ENCODE measurements around the gene FLNB.

FLNB gene

DNA sequence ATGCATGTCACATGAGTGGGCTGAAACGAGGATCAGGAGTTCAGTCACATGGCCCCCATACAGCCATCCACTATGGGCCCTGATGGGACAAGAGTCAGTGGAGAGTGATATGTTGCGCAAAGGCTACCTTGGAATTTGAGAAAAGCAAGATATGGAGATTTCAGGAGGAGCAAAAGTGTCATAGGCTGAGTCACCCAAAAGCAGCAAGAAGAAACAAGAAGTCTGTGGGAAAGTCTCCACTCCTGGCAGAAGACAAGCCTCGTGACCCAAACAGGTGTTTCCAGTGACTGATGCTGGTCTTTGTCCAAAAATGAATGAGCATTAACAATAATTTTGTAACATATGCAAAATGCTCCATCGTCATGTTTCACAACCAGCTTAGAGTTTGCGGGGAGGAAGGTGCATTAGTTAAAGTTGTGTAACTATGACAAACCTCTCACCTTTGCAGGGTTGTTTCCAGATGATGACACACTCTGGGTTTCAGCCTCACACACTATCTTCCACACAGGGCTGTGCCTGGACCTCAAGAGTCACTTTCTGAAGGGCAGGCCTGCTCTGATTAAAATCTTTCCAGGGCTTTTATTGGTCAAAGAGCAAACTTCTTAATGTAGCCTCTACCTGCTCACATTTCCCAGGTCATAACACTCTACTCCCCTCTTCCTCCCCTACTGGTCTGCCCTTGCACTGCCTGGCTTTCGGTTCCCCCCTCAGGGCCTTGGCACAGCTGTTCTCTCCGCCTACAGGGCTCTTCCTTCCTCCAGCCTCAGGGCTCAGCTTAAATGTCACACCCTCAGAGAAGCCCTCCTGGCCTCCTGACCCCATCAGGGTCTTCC, 206.5 kb downstream of the FLNB start:
- no peak for DNase-seq

DNA sequence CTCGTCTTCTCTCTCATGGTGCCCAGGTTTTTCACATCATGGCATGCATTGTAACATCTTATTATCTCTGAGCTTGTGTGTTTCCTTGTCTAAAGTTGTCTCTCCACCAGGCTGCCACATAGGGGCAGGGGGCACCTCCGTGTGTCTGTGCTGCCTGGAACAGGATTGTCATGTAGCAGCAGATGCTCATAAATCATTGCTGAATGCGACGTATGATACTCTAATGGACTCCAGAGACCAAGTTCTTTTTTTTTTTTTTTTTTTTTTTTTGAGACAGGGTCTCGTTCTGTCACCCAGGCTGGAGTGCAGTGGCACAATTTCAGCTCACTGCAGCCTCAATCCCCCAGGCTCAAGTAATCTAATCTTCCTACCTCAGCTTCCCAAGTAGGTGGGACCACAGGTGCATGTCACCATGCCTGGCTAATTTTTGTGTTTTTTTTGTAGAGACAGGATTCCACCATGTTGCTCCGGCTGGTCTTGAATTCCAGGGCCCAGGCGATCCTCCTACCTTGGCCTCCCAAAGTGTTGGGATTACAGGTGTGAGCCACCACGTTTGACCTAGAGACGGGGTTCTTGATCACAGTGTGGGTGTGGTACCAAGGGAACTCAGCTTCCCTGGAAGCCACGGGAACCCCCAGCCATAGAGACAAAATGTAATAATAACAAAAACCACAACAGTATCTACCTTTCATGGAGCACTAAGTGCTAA, 207.2 kb downstream of the FLNB start:
- no peak for DNase-seq

DNA sequence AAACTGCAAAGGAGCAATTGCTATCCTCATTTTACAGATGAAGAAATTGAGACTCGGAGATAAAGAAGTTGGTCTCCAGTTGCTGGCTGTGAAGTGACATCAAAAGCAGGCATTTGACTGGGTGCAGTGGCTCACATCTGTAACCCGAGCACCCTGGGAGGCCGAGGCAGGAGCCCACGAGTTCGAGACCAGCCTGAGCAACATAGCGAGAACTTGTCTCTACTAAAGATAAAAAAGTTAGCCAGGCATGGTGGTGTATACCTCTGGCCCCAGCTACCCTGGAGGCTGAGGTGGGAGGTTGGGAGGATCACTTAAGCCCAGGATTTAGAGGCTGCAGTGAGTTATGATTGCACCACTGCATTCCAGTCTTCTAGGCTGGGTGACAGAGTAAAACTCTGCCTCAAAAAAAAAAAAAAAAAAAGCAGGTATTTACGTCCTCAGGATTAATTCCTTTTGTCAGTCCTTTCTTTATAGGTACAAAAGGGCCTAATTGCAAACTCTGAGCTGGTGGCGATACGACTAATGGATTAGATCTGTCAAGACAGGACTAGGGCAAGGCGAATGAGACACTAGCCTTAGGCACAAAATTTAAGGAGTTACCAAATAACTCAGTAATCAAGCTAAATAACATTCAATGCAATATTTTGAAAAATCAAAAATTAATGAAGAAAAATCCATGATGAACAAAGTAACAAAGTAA, 208.4 kb downstream of the FLNB start:
- no peak for DNase-seq

DNA sequence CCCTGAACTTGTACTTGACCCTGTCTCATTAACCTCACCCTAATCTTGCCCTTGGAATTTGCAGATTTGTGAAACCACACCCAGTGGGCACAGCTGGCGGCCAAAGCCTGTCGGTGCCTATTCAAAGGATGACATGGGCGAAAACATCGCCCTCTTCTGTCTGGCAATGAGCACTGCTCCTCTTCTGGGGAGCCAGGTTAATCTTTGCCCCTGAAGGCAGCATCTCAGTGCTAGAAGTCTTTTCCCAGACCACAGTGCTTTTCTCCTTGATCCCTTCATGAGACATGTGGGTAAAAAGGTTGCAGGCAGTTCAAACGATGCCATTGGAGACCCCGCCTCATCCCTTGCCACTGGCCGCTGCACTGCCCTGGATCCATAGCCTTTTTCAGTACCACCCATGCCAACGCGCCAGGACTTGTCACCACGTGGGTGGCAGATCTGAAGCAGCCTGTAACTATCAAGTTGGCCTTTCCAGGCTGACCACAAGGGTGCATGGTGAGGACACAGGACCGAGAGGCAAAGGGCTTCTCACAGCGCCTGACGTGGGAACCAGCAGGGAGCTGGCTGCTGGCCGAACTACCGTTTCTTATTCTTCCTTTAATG, 209.1 kb downstream of the FLNB start:
- DNase-seq: peak; percentile 80

DNA sequence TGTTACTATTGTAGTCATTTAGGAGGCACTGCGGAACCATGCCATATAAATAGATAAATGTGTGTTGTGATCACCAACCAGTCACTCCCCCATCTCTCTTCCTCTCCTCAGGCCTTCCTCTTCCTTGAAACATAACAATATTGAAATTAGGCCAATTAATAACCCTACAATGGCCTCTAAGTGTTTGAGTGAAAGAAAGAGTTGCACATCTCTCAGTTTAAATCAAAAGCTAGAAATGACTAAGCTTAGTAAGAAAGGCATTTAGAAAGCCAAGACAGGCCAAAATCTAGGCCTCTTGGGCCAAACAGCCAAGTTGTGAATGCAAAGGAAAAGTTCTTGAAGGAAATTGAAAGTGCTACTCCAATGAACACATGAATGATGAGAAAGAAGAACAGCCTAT, 210.7 kb downstream of the FLNB start:
- DNase-seq: no peak
